ENCODE results near the gene CX3CL1. TPM values are rescaled to one million over a fixed set of nuclear protein-coding genes. Genes with fewer than 3 reads are reported as not detected.

The CX3CL1 gene
- total and polyA plus RNA-seq, 2 of the 13 experiments (the other 11 are each of a cell fraction or from before 2014, with no cell fraction given), result 57.3 to 60.8 TPM

DNA sequence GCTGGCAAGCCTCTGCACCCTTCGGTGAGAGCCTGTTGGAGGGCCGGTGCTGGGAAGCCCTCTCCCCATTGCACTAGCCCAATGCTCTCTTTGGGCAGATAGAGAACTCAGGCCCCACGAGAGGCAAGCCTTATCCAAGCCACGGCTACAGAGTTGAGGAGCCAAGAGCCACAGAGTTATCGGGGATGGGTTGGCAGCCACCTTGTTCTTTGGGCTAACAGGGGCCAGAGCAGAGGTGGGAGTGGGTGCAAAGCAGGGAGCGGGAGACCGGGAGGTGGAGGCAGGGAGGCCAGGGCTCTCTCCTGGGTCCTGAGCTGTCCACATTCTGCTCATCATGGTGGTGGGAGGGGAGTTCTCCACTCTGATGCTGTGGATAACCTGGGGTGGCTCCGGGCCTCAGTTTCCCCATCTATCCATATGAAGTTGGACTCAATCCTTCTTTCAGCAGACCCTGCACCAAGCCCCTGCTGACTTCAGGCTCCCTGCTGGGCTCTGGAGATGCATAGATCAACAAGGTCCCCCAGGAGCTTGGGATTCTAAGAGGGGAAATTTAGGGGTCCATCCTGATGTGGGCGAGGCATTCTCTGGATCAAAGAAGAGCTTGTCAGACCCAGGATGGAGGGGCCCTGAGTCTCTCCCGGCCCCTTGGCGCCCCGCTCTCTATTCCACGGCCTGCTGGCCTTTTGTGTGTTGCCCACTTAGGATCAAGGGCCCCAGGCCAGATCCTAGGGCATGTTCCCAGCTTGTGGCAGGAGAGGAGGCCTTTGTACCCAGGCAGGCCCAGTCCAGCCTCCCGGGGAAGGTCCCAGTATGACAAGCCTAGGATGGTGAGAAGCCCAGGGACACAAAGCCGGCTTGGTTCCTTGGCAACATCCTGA is 557 bp upstream of the CX3CL1 start (continued):
- TF ChIP-seq ZSCAN29 (CRISPR knock-in tag; conservative IDR thresholded peaks at IDR 0.05), result no peak
- no peak for TF ChIP-seq HNRNPL (IDR thresholded peaks at IDR 0.05; ENCODE audit: low read depth, low read length)
- TF ChIP-seq HOXA7 (CRISPR knock-in tag; IDR thresholded peaks at IDR 0.05), result no peak
- TF ChIP-seq, protein P1, sequence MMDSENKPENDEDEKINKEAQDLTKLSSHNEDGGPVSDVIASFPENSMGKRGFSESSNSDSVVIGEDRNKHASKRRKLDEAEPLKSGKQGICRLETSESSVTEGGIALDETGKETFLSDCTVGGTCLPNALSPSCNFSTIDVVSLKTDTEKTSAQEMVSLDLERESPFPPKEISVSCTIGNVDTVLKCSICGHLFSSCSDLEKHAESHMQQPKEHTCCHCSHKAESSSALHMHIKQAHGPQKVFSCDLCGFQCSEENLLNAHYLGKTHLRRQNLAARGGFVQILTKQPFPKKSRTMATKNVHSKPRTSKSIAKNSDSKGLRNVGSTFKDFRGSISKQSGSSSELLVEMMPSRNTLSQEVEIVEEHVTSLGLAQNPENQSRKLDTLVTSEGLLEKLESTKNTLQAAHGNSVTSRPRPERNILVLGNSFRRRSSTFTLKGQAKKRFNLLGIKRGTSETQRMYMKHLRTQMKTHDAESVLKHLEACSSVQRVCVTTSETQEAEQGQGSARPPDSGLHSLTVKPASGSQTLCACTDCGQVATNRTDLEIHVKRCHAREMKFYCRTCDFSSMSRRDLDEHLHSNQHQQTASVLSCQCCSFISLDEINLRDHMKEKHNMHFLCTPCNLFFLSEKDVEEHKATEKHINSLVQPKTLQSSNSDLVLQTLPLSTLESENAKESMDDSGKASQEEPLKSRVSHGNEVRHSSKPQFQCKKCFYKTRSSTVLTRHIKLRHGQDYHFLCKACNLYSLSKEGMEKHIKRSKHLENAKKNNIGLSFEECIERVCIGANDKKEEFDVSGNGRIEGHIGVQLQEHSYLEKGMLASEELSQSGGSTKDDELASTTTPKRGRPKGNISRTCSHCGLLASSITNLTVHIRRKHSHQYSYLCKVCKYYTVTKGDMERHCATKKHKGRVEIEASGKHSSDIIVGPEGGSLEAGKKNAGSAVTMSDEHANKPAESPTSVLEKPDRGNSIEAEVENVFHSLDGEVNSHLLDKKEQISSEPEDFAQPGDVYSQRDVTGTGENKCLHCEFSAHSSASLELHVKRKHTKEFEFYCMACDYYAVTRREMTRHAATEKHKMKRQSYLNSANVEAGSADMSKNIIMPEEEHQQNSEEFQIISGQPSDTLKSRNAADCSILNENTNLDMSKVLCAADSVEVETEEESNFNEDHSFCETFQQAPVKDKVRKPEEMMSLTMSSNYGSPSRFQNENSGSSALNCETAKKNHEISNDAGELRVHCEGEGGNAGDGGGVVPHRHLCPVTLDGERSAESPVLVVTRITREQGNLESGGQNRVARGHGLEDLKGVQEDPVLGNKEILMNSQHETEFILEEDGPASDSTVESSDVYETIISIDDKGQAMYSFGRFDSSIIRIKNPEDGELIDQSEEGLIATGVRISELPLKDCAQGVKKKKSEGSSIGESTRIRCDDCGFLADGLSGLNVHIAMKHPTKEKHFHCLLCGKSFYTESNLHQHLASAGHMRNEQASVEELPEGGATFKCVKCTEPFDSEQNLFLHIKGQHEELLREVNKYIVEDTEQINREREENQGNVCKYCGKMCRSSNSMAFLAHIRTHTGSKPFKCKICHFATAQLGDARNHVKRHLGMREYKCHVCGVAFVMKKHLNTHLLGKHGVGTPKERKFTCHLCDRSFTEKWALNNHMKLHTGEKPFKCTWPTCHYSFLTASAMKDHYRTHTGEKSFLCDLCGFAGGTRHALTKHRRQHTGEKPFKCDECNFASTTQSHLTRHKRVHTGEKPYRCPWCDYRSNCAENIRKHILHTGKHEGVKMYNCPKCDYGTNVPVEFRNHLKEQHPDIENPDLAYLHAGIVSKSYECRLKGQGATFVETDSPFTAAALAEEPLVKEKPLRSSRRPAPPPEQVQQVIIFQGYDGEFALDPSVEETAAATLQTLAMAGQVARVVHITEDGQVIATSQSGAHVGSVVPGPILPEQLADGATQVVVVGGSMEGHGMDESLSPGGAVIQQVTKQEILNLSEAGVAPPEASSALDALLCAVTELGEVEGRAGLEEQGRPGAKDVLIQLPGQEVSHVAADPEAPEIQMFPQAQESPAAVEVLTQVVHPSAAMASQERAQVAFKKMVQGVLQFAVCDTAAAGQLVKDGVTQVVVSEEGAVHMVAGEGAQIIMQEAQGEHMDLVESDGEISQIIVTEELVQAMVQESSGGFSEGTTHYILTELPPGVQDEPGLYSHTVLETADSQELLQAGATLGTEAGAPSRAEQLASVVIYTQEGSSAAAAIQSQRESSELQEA (CRISPR knock-in tag; IDR thresholded peaks at IDR 0.05; ENCODE audit: not compliant biosample characterization), result peak; percentile 13
- TF ChIP-seq ZNF572 (CRISPR knock-in tag; IDR thresholded peaks at IDR 0.05), result 0 out of 2 replicates have a peak, but pooled peaks have one; percentile 79
- no peak for TF ChIP-seq FOXK1 (CRISPR knock-in tag; IDR thresholded peaks at IDR 0.05; ENCODE audit: borderline replicate concordance, low read depth)
- no peak for TF ChIP-seq ZNF563 (CRISPR knock-in tag; IDR thresholded peaks at IDR 0.05)
- TF ChIP-seq RORA (CRISPR knock-in tag; IDR thresholded peaks at IDR 0.05), result no peak
- no peak; the same call in 1 of the 2 replicates for TF ChIP-seq GLI4 (CRISPR knock-in tag; IDR thresholded peaks at IDR 0.05; ENCODE audit: borderline replicate concordance)
- TF ChIP-seq, protein P2, sequence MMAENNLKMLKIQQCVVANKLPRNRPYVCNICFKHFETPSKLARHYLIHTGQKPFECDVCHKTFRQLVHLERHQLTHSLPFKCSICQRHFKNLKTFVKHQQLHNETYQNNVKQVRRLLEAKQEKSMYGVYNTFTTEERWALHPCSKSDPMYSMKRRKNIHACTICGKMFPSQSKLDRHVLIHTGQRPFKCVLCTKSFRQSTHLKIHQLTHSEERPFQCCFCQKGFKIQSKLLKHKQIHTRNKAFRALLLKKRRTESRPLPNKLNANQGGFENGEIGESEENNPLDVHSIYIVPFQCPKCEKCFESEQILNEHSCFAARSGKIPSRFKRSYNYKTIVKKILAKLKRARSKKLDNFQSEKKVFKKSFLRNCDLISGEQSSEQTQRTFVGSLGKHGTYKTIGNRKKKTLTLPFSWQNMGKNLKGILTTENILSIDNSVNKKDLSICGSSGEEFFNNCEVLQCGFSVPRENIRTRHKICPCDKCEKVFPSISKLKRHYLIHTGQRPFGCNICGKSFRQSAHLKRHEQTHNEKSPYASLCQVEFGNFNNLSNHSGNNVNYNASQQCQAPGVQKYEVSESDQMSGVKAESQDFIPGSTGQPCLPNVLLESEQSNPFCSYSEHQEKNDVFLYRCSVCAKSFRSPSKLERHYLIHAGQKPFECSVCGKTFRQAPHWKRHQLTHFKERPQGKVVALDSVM (CRISPR knock-in tag; IDR thresholded peaks at IDR 0.05), result peak; percentile 89
- TF ChIP-seq, protein P3, sequence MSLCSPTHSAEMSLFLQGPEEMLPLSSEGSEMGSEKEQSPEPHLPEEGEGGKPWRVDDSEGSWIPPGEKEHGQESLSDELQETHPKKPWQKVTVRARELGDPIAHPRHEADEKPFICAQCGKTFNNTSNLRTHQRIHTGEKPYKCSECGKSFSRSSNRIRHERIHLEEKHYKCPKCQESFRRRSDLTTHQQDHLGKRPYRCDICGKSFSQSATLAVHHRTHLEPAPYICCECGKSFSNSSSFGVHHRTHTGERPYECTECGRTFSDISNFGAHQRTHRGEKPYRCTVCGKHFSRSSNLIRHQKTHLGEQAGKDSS (CRISPR knock-in tag; IDR thresholded peaks at IDR 0.05; ENCODE audit: borderline replicate concordance, low read depth), result peak; percentile 3; the same call in 1 of the 2 replicates
- TF ChIP-seq SRF (IDR thresholded peaks at IDR 0.05; ENCODE audit: low read depth, low read length), result no peak
- TF ChIP-seq ADNP (CRISPR knock-in tag; IDR thresholded peaks at IDR 0.05), result no peak
- TF ChIP-seq, protein P4, sequence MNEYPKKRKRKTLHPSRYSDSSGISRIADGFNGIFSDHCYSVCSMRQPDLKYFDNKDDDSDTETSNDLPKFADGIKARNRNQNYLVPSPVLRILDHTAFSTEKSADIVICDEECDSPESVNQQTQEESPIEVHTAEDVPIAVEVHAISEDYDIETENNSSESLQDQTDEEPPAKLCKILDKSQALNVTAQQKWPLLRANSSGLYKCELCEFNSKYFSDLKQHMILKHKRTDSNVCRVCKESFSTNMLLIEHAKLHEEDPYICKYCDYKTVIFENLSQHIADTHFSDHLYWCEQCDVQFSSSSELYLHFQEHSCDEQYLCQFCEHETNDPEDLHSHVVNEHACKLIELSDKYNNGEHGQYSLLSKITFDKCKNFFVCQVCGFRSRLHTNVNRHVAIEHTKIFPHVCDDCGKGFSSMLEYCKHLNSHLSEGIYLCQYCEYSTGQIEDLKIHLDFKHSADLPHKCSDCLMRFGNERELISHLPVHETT (CRISPR knock-in tag; conservative IDR thresholded peaks at IDR 0.05), result no peak; the same call in 1 of the 2 replicates

All from HepG2 (cell line).